B cell (primary cell): Measurements from ENCODE around the gene HOTAIR. TPM values are rescaled to one million over a fixed set of nuclear protein-coding genes. Genes with fewer than 3 reads are reported as not detected.

Experiments used
- ATAC-seq: fragments of 200-7000 bp; cut with Tn5 transposase; one replicate; pipeline ENCODE4 v1.10.0; 2021; ENCODE audit warnings: low read depth, mild to moderate bottlenecking, moderate number of reproducible peaks, moderate library complexity
- CTCF ChIA-PET: fragments of 350-600 bp; sonication (Branson Sonifier 250); formaldehyde crosslinking; loops from one replicate; lab custom pipeline; 2021; ENCODE audit warnings: antibody characterized with exemption, inconsistent platforms; lab: Charles Lee
- POLR2A ChIA-PET: fragments of 350-600 bp; sonication (Branson Sonifier 250); formaldehyde crosslinking; loops from one replicate; lab custom pipeline; 2021; ENCODE audit warnings: antibody characterized with exemption; lab: Charles Lee
- DNase-seq: peaks from one replicate; pipeline ENCODE4 v3.0.0; 2013
- H2AFZ ChIP-seq: 2 replicates; pipeline ENCODE4 v1.6.1; 2012; ENCODE audit warnings: mild to moderate bottlenecking, low read depth, low read length; ENCODE audit not compliant: insufficient read depth, poor library complexity, severe bottlenecking
- H3K27ac ChIP-seq, 2 donors: 1 replicate in 1 of 2; 2 replicates in 1 of 2; pipeline ENCODE4 v1.5.1; 2012 to 2013; ENCODE audit warnings: low read length in 2 of 2, mild to moderate bottlenecking in 2 of 2, moderate library complexity in 1 of 2
- H3K27me3 ChIP-seq, 4 experiments: fragments of 200-600 bp in 1 of 4; sonication (generic) in 1 of 4; replicated peaks in 1 of 4; 1 replicate in 2 of 4; 2 replicates in 2 of 4; pipeline versions ENCODE4 v1.6.1 to v1.7.0; 2013 to 2016; ENCODE audit warnings: low read length in 3 of 4, mild to moderate bottlenecking in 2 of 4, mixed read lengths in 1 of 4, moderate library complexity in 1 of 4; ENCODE audit not compliant: insufficient read depth in 4 of 4, control insufficient read depth in 3 of 4; ENCODE audit errors: control extremely low read depth in 1 of 4
- H3K36me3 ChIP-seq, 2 experiments: replicated peaks in 1 of 2; 1 replicate in 1 of 2; 2 replicates in 1 of 2; pipeline versions ENCODE4 v1.6.1 to v1.7.1; 2013; ENCODE audit warnings: low read length in 1 of 2; ENCODE audit not compliant: insufficient read depth in 2 of 2, control insufficient read depth in 1 of 2; ENCODE audit errors: control extremely low read depth in 1 of 2, extremely low read depth in 1 of 2
- H3K4me1 ChIP-seq, 2 donors: fragments of 200-600 bp in 1 of 2; sonication (generic) in 1 of 2; 1 replicate in 1 of 2; 2 replicates in 1 of 2; pipeline versions ENCODE4 v1.5.1 to v1.6.1; 2013 to 2017; ENCODE audit warnings: low read length in 2 of 2; ENCODE audit not compliant: control insufficient read depth in 2 of 2, insufficient read depth in 2 of 2
- H3K4me2 ChIP-seq: replicated peaks from 2 replicates; pipeline ENCODE3; 2012; ENCODE audit warnings: mild to moderate bottlenecking, low read depth, low read length; ENCODE audit not compliant: poor library complexity, severe bottlenecking
- H3K4me3 ChIP-seq, 5 experiments: fragments of 200-600 bp in 1 of 5; sonication (generic) in 1 of 5; 1 replicate in 3 of 5; 2 replicates in 2 of 5; pipeline versions ENCODE4 v1.5.1 to v1.7.0; 2011 to 2016; ENCODE audit warnings: low read length in 4 of 5, mild to moderate bottlenecking in 4 of 5, low read depth in 2 of 5, control low read depth in 1 of 5, moderate library complexity in 1 of 5; ENCODE audit not compliant: insufficient read depth in 1 of 5; ENCODE audit errors: control extremely low read depth in 1 of 5, extremely low read depth in 1 of 5
- H3K79me2 ChIP-seq: fragments of 200-600 bp; sonication (generic); one replicate; pipeline ENCODE4 v1.6.0; 2016; ENCODE audit warnings: low read length; ENCODE audit not compliant: control insufficient read depth, insufficient read depth
- H3K9ac ChIP-seq: fragments of 200-600 bp; sonication (generic); 2 replicates; pipeline ENCODE4 v1.6.1; 2017; ENCODE audit warnings: mild to moderate bottlenecking, low read length, moderate library complexity
- H3K9me3 ChIP-seq, 3 donors: one replicate each; pipeline versions ENCODE4 v1.6.1 to v1.7.1; 2013; ENCODE audit warnings: low read length in 2 of 3; ENCODE audit not compliant: control insufficient read depth in 2 of 3, insufficient read depth in 1 of 3; ENCODE audit errors: control extremely low read depth in 1 of 3
- H4K20me1 ChIP-seq: 2 replicates; pipeline ENCODE4 v1.6.0; 2012; ENCODE audit warnings: mild to moderate bottlenecking, low read length; ENCODE audit not compliant: insufficient read depth, control insufficient read depth, poor library complexity, severe bottlenecking
- H3K27ac Mint-ChIP-seq: one replicate; pipeline ENCODE4 v1.8.0; 2021; ENCODE audit warnings: mixed read lengths
- H3K27me3 Mint-ChIP-seq: one replicate; pipeline ENCODE4 v1.8.0; 2021; ENCODE audit warnings: mixed read lengths
- H3K4me1 Mint-ChIP-seq: one replicate; pipeline ENCODE4 v1.8.0; 2021; ENCODE audit warnings: mixed read lengths
- H3K4me3 Mint-ChIP-seq: one replicate; pipeline ENCODE4 v1.8.0; 2021; ENCODE audit warnings: mixed read lengths
- H3K9me3 Mint-ChIP-seq: one replicate; pipeline ENCODE4 v1.8.0; 2022; ENCODE audit warnings: mixed read lengths; ENCODE audit not compliant: insufficient read depth
- EZH2 ChIP-seq: IDR thresholded peaks from 2 replicates; pipeline ENCODE4 v1.6.1; 2012; ENCODE audit warnings: borderline replicate concordance, low read depth, mild to moderate bottlenecking, moderate library complexity, low read length; ENCODE audit not compliant: insufficient read depth, poor library complexity, severe bottlenecking
- WGBS: methylation state at CpG from one replicate; pipeline ENCODE4 v1.1.5; 2013; ENCODE audit warnings: missing lambda C conversion rate; ENCODE audit not compliant: insufficient coverage; 5-methylcytosine and 5-hydroxymethylcytosine counted together
- intact Hi-C: fragments of 100-400 bp; cut with micrococcal nuclease; formaldehyde crosslinking; loops from one replicate; pipeline ENCODE4 v1.10.0; 2022
- polyA plus RNA-seq: library from polyadenylated mRNA; depleted of rRNA; stranded (reverse); fragments of >200 nt; gene quantifications from 2 replicates; pipeline ENCODE4 v1.2.3, GENCODE V29; 2012
- total RNA-seq, 2 donors: library from RNA; stranded (reverse); fragments of 120-200 nt in 1 of 2; gene quantifications; 1 replicate in 1 of 2; 2 replicates in 1 of 2; pipeline versions ENCODE4 v1.2.3 to v1.2.4, GENCODE V29; 2013 to 2022

The HOTAIR gene
- total and polyA plus RNA-seq, 2 donors (not counting 1 experiment from before 2014, with no cell fraction given): not detected

- peaks cover 4 to 20% of the 10 kb centered on the region in 2 donors for H3K4me1 ChIP-seq
- ChIA-PET POLR2A (no interaction called here), CTCF (interaction anchor here (1.1 kb wide), 1 partner anchor 9 kb away, joined by 3 read pairs; no protein-coding TSS in a partner anchor)
- ATAC-seq (no peak), DNase-seq (no peak)
- no peaks in the 10 kb centered on the region for H3K36me3 ChIP-seq
- no peaks in the 10 kb centered on the region for H3K9me3 Mint-ChIP-seq
- TF ChIP-seq EZH2: no peak
- no peak overlapping the region for H3K4me3 Mint-ChIP-seq
- H3K27me3 Mint-ChIP-seq: peaks cover 73% of the 10 kb centered on the region
- no peak overlapping the region for H2AFZ ChIP-seq
- WGBS: no CpG with 5 or more reads among the region's 2 CpGs
- H3K27ac Mint-ChIP-seq: no peak overlapping the region
- H3K4me2 ChIP-seq: no peak overlapping the region
- intact Hi-C loops: loop anchor here (5.0 kb wide), 1 partner anchor 45 kb away; the partner anchor contains the start of gene HOXC10
- no peak overlapping the region for H3K9ac ChIP-seq
- peaks cover 0 to 37% (median 1%) of the 10 kb centered on the region in 3 donors for H3K9me3 ChIP-seq
- no peak overlapping the region for H3K4me3 ChIP-seq
- H3K4me1 Mint-ChIP-seq: no peaks in the 10 kb centered on the region
- H3K27me3 ChIP-seq: peaks cover 0 to 87% (median 79%) of the 10 kb centered on the region in 4 experiments
- no peaks in the 10 kb centered on the region for H4K20me1 ChIP-seq
- H3K79me2 ChIP-seq: no peaks in the 10 kb centered on the region
- no peak overlapping the region for H3K27ac ChIP-seq
These were observed 32.2 kb downstream of the HOTAIR start for GRCh38 chr12:53942467-53942997.

GRCh38 chr12:53941750-53942149 is 33.0 kb downstream of the HOTAIR start:
- Mint-ChIP-seq H3K9me3 (no peaks in the 10 kb centered on the region), H3K27ac (no peak overlapping the region), H3K4me3 (no peak overlapping the region), H3K4me1 (no peaks in the 10 kb centered on the region), H3K27me3 (peaks cover 76% of the 10 kb centered on the region)
- ATAC-seq (no peak), DNase-seq (no peak)
- Histone ChIP-seq H3K4me2 (no peak overlapping the region), H3K27me3 (peaks cover 0 to 87% (median 80%) of the 10 kb centered on the region in 4 experiments), H3K27ac (no peak overlapping the region), H4K20me1 (no peaks in the 10 kb centered on the region), H2AFZ (no peak overlapping the region), H3K36me3 (no peaks in the 10 kb centered on the region), H3K79me2 (no peaks in the 10 kb centered on the region), H3K9me3 (peaks cover 0 to 43% (median 1%) of the 10 kb centered on the region in 3 donors), H3K4me1 (peaks cover 4 to 20% of the 10 kb centered on the region in 2 donors), H3K4me3 (no peak overlapping the region), H3K9ac (no peak overlapping the region)
- intact Hi-C loops: loop anchor here (5.0 kb wide), 1 partner anchor 46 kb away; the partner anchor contains the start of gene HOXC10
- CTCF ChIA-PET: interaction anchor here (0.8 kb wide), 1 partner anchor 64 kb away, joined by 3 read pairs; no protein-coding TSS in a partner anchor
- no peak for TF ChIP-seq EZH2
- POLR2A ChIA-PET: no interaction called here
- no CpG with 5 or more reads among the region's 5 CpGs for WGBS
